ENCODE results near the gene HOXB9.

DNA sequence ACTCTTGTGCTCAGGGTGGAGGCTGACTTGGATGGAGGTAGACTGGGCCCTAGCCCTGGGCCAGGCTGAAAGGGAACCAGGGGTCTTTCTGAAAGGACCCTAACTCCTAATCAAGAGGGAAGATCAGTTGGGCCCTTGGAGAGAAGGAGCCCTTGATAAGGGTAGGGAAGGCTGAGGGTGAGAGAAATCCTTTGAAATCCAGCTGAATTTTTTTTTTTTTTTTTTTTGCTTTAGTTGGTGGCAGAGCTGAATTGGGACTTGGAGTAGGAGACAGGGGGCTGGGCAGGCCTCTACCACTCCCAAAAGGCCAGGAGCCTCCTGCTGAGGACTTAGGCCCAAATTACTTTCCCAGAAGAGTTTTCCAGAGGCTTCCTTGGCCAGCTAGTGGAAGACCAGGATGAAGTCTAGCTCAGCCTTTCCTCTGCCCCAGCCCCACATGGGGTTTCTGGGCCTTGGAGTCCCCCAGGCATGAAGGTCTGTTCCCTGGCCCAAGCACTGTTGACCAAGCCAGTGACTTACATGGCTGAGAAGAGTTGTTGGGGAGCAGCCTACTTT, 35.5 kb downstream of the HOXB9 start:
- TF ChIP-seq, protein P1, sequence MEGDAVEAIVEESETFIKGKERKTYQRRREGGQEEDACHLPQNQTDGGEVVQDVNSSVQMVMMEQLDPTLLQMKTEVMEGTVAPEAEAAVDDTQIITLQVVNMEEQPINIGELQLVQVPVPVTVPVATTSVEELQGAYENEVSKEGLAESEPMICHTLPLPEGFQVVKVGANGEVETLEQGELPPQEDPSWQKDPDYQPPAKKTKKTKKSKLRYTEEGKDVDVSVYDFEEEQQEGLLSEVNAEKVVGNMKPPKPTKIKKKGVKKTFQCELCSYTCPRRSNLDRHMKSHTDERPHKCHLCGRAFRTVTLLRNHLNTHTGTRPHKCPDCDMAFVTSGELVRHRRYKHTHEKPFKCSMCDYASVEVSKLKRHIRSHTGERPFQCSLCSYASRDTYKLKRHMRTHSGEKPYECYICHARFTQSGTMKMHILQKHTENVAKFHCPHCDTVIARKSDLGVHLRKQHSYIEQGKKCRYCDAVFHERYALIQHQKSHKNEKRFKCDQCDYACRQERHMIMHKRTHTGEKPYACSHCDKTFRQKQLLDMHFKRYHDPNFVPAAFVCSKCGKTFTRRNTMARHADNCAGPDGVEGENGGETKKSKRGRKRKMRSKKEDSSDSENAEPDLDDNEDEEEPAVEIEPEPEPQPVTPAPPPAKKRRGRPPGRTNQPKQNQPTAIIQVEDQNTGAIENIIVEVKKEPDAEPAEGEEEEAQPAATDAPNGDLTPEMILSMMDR (IDR thresholded peaks at IDR 0.05; ENCODE audit: low read length): no peak
- no peak for TF ChIP-seq EZH2 (optimal IDR thresholded peaks at IDR 0.05; ENCODE audit: low read depth, low read length)
- TF ChIP-seq EZH2phosphoT487 (IDR thresholded peaks at IDR 0.05; ENCODE audit: low read length): no peak

Measured in MM.1S (cell line).